LNCaP clone FGC (cell line): ENCODE data around the gene TBX6.

ENCODE experiments used
- DNase-seq: peaks from one replicate; pipeline ENCODE4 v3.0.0-alpha.2; 2011; ENCODE audit warnings: low read depth
- H3K4me3 ChIP-seq: 2 replicates; pipeline ENCODE4 v1.5.1; 2011; ENCODE audit warnings: mild to moderate bottlenecking, low read depth, low read length, control low read depth
- TF ChIP-seq, protein P1 (sequence below): IDR thresholded peaks from 2 replicates; pipeline ENCODE4 v1.5.1; 2012; ENCODE audit warnings: mild to moderate bottlenecking; ENCODE audit not compliant: control insufficient read depth, insufficient read depth; ENCODE audit errors: extremely low read depth

TBX6 gene

GRCh38 chr16:30113031-30113710, 21.4 kb upstream of the TBX6 start, which contains the start of gene GDPD3:
Gene GDPD3 (minus strand): TSS chr16:30113537. CDS start chr16:30113478, 59 bp downstream.
- TF ChIP-seq, protein P1, sequence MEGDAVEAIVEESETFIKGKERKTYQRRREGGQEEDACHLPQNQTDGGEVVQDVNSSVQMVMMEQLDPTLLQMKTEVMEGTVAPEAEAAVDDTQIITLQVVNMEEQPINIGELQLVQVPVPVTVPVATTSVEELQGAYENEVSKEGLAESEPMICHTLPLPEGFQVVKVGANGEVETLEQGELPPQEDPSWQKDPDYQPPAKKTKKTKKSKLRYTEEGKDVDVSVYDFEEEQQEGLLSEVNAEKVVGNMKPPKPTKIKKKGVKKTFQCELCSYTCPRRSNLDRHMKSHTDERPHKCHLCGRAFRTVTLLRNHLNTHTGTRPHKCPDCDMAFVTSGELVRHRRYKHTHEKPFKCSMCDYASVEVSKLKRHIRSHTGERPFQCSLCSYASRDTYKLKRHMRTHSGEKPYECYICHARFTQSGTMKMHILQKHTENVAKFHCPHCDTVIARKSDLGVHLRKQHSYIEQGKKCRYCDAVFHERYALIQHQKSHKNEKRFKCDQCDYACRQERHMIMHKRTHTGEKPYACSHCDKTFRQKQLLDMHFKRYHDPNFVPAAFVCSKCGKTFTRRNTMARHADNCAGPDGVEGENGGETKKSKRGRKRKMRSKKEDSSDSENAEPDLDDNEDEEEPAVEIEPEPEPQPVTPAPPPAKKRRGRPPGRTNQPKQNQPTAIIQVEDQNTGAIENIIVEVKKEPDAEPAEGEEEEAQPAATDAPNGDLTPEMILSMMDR, result no peak
- DNase-seq, result no peak
- H3K4me3 ChIP-seq, result no peak within 1 kb of the TSS

GRCh38 chr16:30112197-30113030, 20.7 kb upstream of the TBX6 start:
- TF ChIP-seq, protein P1, result peak; percentile 54
- DNase-seq, result no peak
- H3K4me3 ChIP-seq, result no peak overlapping the region

GRCh38 chr16:30110661-30111060, 18.9 kb upstream of the TBX6 start:
- no peak overlapping the region for H3K4me3 ChIP-seq
- TF ChIP-seq, protein P1, result no peak
- DNase-seq, result no peak

- H3K4me3 ChIP-seq, result no peak overlapping the region
- TF ChIP-seq, protein P1, result no peak
- no peak for DNase-seq
These were observed 16.5 kb upstream of the TBX6 start for GRCh38 chr16:30108059-30108850.

- TF ChIP-seq, protein P1, result no peak
- DNase-seq, result peak; percentile 17
- no peak overlapping the region for H3K4me3 ChIP-seq
These were observed 12.8 kb upstream of the TBX6 start for GRCh38 chr16:30104492-30104891.

DNA sequence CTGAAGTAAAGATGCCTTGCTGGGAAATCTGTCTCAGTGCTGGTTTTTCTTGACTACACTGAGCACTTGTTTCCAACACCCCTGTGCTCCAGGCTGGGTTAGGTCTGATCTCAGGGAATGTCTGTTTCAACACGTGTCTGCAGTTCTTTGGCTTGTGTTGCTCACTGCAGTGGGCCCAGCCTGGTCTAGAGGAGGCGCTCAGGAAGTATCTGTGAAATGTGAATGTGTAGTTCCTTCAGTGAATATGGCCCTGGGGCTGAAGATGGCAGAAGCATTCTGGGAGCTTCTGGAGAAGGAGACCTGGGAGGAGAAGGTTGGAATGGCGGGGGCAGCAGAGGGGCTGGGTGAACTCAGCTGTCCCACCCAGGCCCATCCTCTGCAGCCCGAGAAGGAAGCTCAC, 12.4 kb upstream of the TBX6 start:
- DNase-seq, result no peak
- TF ChIP-seq, protein P1, result no peak
- H3K4me3 ChIP-seq, result no peak overlapping the region
